OCI-LY7 (cell line): Measurements from ENCODE around the gene STX18. TPM values are rescaled to one million over a fixed set of nuclear protein-coding genes. Genes with fewer than 3 reads are reported as not detected.
A peak's percentile ranks its signal among the peaks of the same experiment; 100 is the strongest.
"Not testable (repeated sequence)": the region's sequence is repeated elsewhere in the genome, so short reads cannot be mapped to it uniquely, and the experiment has no call there.

ENCODE experiments used
- BruUV-seq: library from RNA; stranded (reverse); fragments of 400-500 nt; replicated peaks from 2 replicates; lab custom pipeline; 2021; lab: Mats Ljungman, UMichigan
- CTCF ChIA-PET: fragments of 300-600 bp; sonication (Branson Sonifier 250); formaldehyde crosslinking; loops from one replicate; lab custom pipeline; 2022; ENCODE audit warnings: antibody characterized with exemption; ENCODE audit not compliant: unreplicated experiment; lab: Charles Lee
- POLR2A ChIA-PET: fragments of 300-600 bp; sonication (Branson Sonifier 250); formaldehyde crosslinking; loops from one replicate; lab custom pipeline; 2022; ENCODE audit warnings: antibody characterized with exemption; lab: Charles Lee
- DNase-seq: peaks from one replicate; pipeline ENCODE4 v3.0.0-alpha.2; 2015; ENCODE audit warnings: low spot score
- H2AFZ ChIP-seq: fragments of 200-600 bp; sonication (generic), shearing (Covaris generic); 2 replicates; pipeline ENCODE4 v1.6.1; 2014; ENCODE audit warnings: mild to moderate bottlenecking, antibody characterized with exemption, low read length, moderate library complexity
- H3K27ac ChIP-seq: fragments of 200-600 bp; sonication (generic); 2 replicates; pipeline ENCODE4 v1.5.1; 2014; ENCODE audit warnings: mixed run types, low read depth, mild to moderate bottlenecking, moderate library complexity, low read length, inconsistent platforms; ENCODE audit not compliant: poor library complexity, severe bottlenecking
- H3K36me3 ChIP-seq: fragments of 200-600 bp; sonication (generic); 2 replicates; pipeline ENCODE4 v1.6.1; 2014; ENCODE audit warnings: mild to moderate bottlenecking, antibody characterized with exemption, low read length, moderate library complexity, mixed read lengths; ENCODE audit not compliant: insufficient read depth
- H3K4me1 ChIP-seq: fragments of 200-600 bp; sonication (generic); 2 replicates; pipeline ENCODE4 v1.5.1; 2014; ENCODE audit warnings: mild to moderate bottlenecking, low read length; ENCODE audit not compliant: insufficient read depth, poor library complexity, severe bottlenecking
- H3K4me2 ChIP-seq: fragments of 200-600 bp; sonication (generic); 2 replicates; pipeline ENCODE4 v1.6.1; 2014; ENCODE audit warnings: mild to moderate bottlenecking, low read length
- H3K4me3 ChIP-seq: fragments of 200-600 bp; sonication (generic); 2 replicates; pipeline ENCODE4 v1.5.1; 2014; ENCODE audit warnings: mild to moderate bottlenecking, low read depth, low read length; ENCODE audit not compliant: poor library complexity, severe bottlenecking
- H3K79me2 ChIP-seq: fragments of 200-600 bp; sonication (generic); 2 replicates; pipeline ENCODE4 v1.6.1; 2016; ENCODE audit warnings: low read depth, mild to moderate bottlenecking, low read length, moderate library complexity, mixed read lengths; ENCODE audit not compliant: insufficient read depth
- H3K9me2 ChIP-seq: fragments of 200-600 bp; sonication (generic); 2 replicates; pipeline ENCODE4 v1.6.1; 2016; ENCODE audit warnings: mild to moderate bottlenecking, low read length, mixed read lengths; ENCODE audit not compliant: insufficient read depth
- H3K9me3 ChIP-seq: fragments of 200-600 bp; sonication (generic); 2 replicates; pipeline ENCODE4 v1.6.1; 2014; ENCODE audit warnings: mild to moderate bottlenecking, mixed run types, low read length, mixed read lengths
- H4K20me1 ChIP-seq: fragments of 200-600 bp; sonication (generic); 2 replicates; pipeline ENCODE4 v1.6.1; 2014; ENCODE audit warnings: mild to moderate bottlenecking, antibody characterized with exemption, low read length, moderate library complexity, mixed read lengths; ENCODE audit not compliant: insufficient read depth
- CTCF ChIP-seq: fragments of 200-600 bp; sonication (generic); conservative IDR thresholded peaks from 2 replicates; pipeline ENCODE4 v1.5.1; 2014; ENCODE audit warnings: mild to moderate bottlenecking, antibody characterized with exemption, low read length, moderate library complexity, mixed read lengths
- EZH2phosphoT487 ChIP-seq: fragments of 200-600 bp; sonication (generic); IDR thresholded peaks from 2 replicates; pipeline ENCODE4 v1.6.1; 2018; ENCODE audit warnings: low read depth, borderline replicate concordance, mild to moderate bottlenecking, mixed run types, antibody characterized with exemption, low read length, moderate library complexity, mixed read lengths
- intact Hi-C: fragments of 100-400 bp; cut with micrococcal nuclease; formaldehyde crosslinking; loops from one replicate; pipeline ENCODE4 v1.10.0; 2022; ENCODE audit not compliant: unreplicated experiment
- total RNA-seq, 2 experiments: library from RNA; depleted of rRNA in 1 of 2; stranded (reverse); fragments of >200 nt in 1 of 2; shearing (Covaris generic) in 1 of 2; gene quantifications; 2 replicates each; pipeline ENCODE4 v1.2.3, GENCODE V29; 2014 to 2022

Gene STX18
- total RNA-seq, 2 experiments from 2014 or later: 30.6 to 35.2 TPM

DNA sequence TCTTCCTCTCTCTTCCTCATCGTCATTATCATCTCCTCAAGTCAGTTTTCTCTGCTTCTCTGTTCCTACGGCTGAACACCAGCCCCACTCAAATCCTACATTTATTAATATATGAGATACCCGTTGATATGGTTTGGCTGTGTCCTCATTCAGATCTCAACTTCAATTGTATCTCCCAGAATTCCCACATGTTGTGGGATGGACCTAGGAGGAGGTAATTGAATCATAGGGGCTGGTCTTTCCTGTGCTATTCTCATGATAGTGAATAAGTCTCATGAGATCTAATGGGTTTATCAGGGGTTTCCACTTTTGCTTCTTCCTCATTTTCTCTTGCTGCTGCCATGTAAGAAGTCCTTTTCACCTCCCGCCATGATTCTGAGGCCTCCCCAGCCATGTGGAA lies 8.3 kb upstream of the STX18 start:
- H4K20me1 ChIP-seq, DNase-seq, H3K4me1 ChIP-seq, H3K9me2 ChIP-seq, H3K9me3 ChIP-seq, intact Hi-C loops, CTCF ChIA-PET, H3K79me2 ChIP-seq, H3K4me2 ChIP-seq, H3K4me3 ChIP-seq, H2AFZ ChIP-seq, BruUV-seq, H3K27ac ChIP-seq: not testable (repeated sequence)
- POLR2A ChIA-PET: interaction anchor here (0.6 kb wide), 1 partner anchor 18 kb away, joined by 3 read pairs; no protein-coding TSS in a partner anchor
- peaks cover 93% of the 10 kb centered on the region for H3K36me3 ChIP-seq

GRCh38 chr4:4549534-4549933 lies 7.7 kb upstream of the STX18 start:
- no peak for DNase-seq
- ChIA-PET POLR2A (no interaction called here), CTCF (no interaction called here)
- Histone ChIP-seq H3K4me3 (no peak overlapping the region), H3K79me2 (no peaks in the 10 kb centered on the region), H3K9me2 (no peaks in the 10 kb centered on the region), H4K20me1 (no peaks in the 10 kb centered on the region), H2AFZ (no peak overlapping the region), H3K27ac (no peak overlapping the region), H3K4me1 (no peaks in the 10 kb centered on the region), H3K36me3 (peaks cover 87% of the 10 kb centered on the region), H3K4me2 (no peak overlapping the region), H3K9me3 (no peaks in the 10 kb centered on the region)
- TF ChIP-seq EZH2phosphoT487 (no peak), CTCF (no peak)
- no TSS peak for BruUV-seq
- intact Hi-C loops: loop anchor here (10.0 kb wide), 1 partner anchor 295 kb away; no protein-coding TSS in a partner anchor

DNA sequence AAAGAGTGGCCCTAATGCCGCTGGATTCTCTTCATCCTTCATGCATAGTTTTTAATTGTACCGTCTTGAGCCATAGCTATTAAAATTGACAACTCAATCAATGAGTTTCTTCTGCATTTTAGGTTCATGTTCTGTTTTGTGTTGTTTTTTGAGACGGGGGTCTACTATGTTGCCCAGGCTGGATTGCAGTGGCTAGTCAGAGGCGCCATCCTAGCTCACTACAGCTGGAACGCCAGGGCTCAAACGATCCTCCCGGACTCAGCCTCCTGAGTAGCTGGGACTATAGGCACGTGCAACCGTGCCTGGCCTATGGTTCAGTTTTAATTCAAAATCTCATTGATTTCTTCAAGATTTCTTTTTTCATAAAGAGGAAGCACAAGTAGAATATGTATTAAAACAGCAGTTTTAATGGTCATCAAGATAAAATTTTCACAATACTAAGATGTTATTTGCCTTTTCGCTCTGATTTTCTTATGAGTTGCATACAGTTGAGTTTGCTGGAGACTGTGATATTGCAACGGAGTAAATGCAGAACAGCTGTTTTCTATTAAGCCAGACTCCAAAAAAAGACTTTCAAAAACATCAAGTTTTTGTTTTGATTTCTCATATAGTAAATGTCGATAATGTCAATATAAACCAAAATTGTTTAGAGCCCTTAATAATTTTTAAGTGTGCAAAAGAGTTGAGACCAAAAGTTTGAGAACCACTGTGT lies 1.1 kb upstream of the STX18 start:
- peaks cover 21% of the 10 kb centered on the region for H3K36me3 ChIP-seq
- H4K20me1 ChIP-seq: peaks cover 20% of the 10 kb centered on the region
- peak overlapping the region; percentile 88 for H3K4me2 ChIP-seq
- H3K4me3 ChIP-seq: peak overlapping the region; percentile 86
- DNase-seq: peak; percentile 26
- H3K9me2 ChIP-seq: no peaks in the 10 kb centered on the region
- peak overlapping the region; percentile 83; the same call in 1 of the 2 replicates for H2AFZ ChIP-seq
- no TSS peak for BruUV-seq
- no peaks in the 10 kb centered on the region for H3K9me3 ChIP-seq
- peaks cover 33% of the 10 kb centered on the region for H3K4me1 ChIP-seq
- TF ChIP-seq EZH2phosphoT487: no peak
- TF ChIP-seq CTCF: no peak
- intact Hi-C loops: loop anchor here (5.0 to 10.0 kb wide), 2 partner anchors 51 to 288 kb away; no protein-coding TSS in a partner anchor
- peak overlapping the region; percentile 65 for H3K27ac ChIP-seq
- ChIA-PET CTCF (interaction anchor here (0.7 to 1.6 kb wide), 2 partner anchors 12 to 19 kb away, joined by 3 to 4 read pairs; no protein-coding TSS in a partner anchor), POLR2A (interaction anchor here (0.6 to 3.6 kb wide), 10 partner anchors 11 to 401 kb away, joined by 3 to 30 read pairs (median 5); no protein-coding TSS in a partner anchor)
- peaks cover 55% of the 10 kb centered on the region for H3K79me2 ChIP-seq
